Glutamatergic neuron (in vitro differentiated cells): ENCODE measurements around the gene BACH2. TPM values are rescaled to one million over a fixed set of nuclear protein-coding genes. Genes with fewer than 3 reads are reported as not detected.

Experiments used
- DNase-seq: peaks from one replicate; pipeline ENCODE4 v3.0.0; 2022
- H3K27ac Mint-ChIP-seq: one replicate; pipeline ENCODE4 v1.8.0; 2020; ENCODE audit warnings: mild to moderate bottlenecking, mixed read lengths, inconsistent platforms; ENCODE audit not compliant: unreplicated experiment
- H3K27me3 Mint-ChIP-seq: one replicate; pipeline ENCODE4 v1.8.0; 2020; ENCODE audit warnings: mild to moderate bottlenecking, moderate library complexity, mixed read lengths, inconsistent platforms; ENCODE audit not compliant: unreplicated experiment
- H3K36me3 Mint-ChIP-seq: one replicate; pipeline ENCODE4 v1.8.0; 2020; ENCODE audit warnings: mild to moderate bottlenecking, mixed read lengths, inconsistent platforms; ENCODE audit not compliant: unreplicated experiment
- H3K4me1 Mint-ChIP-seq: one replicate; pipeline ENCODE4 v1.8.0; 2020; ENCODE audit warnings: mild to moderate bottlenecking, low read depth, mixed read lengths, inconsistent platforms; ENCODE audit not compliant: unreplicated experiment
- H3K4me3 Mint-ChIP-seq: one replicate; pipeline ENCODE4 v1.8.0; 2020; ENCODE audit warnings: mild to moderate bottlenecking, mixed read lengths, inconsistent platforms; ENCODE audit not compliant: unreplicated experiment
- H3K9me3 Mint-ChIP-seq: one replicate; pipeline ENCODE4 v1.8.0; 2020; ENCODE audit warnings: mild to moderate bottlenecking, moderate library complexity, mixed read lengths, inconsistent platforms; ENCODE audit not compliant: unreplicated experiment
- total RNA-seq: library from RNA; stranded (reverse); fragmentation: NEBNext Ultra II Directional; extraction: Animal tissue kit (Norgen Biotek cat#: 25700); gene quantifications from one replicate; pipeline ENCODE4 v1.2.1, GENCODE V29; 2021; ENCODE audit not compliant: unreplicated experiment
- TF ChIP-seq, protein P1 (sequence below): fragments of 200-600 bp; sonication (generic); IDR thresholded peaks from one replicate; pipeline ENCODE4 v1.5.0; 2021; ENCODE audit not compliant: partially characterized antibody, unreplicated experiment

Gene BACH2
- total RNA-seq, 1 donor from 2014 or later = 96.4 TPM

DNA sequence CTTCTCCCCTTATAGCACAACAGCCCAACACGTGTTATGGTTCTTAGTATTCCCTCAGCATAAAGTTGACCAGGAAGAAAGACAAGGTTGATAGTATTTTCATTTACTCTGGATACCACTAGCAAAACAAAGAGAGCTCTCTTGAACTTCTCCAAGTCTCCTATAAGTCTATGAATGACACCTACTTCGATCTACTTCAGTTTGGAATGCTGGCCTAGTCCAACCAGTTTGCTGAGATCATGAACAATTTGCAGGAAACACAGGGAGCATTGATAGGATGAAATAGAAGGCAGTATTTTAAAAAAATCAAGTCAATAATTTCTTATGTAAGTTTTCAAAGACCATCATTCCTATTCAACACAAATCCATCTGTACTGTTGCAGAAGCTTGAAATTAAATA is 308.8 kb downstream of the BACH2 start:
- no peaks in the 10 kb centered on the region for H3K36me3 Mint-ChIP-seq
- TF ChIP-seq, protein P1, sequence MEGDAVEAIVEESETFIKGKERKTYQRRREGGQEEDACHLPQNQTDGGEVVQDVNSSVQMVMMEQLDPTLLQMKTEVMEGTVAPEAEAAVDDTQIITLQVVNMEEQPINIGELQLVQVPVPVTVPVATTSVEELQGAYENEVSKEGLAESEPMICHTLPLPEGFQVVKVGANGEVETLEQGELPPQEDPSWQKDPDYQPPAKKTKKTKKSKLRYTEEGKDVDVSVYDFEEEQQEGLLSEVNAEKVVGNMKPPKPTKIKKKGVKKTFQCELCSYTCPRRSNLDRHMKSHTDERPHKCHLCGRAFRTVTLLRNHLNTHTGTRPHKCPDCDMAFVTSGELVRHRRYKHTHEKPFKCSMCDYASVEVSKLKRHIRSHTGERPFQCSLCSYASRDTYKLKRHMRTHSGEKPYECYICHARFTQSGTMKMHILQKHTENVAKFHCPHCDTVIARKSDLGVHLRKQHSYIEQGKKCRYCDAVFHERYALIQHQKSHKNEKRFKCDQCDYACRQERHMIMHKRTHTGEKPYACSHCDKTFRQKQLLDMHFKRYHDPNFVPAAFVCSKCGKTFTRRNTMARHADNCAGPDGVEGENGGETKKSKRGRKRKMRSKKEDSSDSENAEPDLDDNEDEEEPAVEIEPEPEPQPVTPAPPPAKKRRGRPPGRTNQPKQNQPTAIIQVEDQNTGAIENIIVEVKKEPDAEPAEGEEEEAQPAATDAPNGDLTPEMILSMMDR = no peak
- H3K9me3 Mint-ChIP-seq = peaks cover 16% of the 10 kb centered on the region
- H3K27ac Mint-ChIP-seq = no peak overlapping the region
- DNase-seq = no peak
- H3K4me1 Mint-ChIP-seq = peaks cover 40% of the 10 kb centered on the region
- no peak overlapping the region for H3K4me3 Mint-ChIP-seq
- H3K27me3 Mint-ChIP-seq = peaks cover 14% of the 10 kb centered on the region

DNA sequence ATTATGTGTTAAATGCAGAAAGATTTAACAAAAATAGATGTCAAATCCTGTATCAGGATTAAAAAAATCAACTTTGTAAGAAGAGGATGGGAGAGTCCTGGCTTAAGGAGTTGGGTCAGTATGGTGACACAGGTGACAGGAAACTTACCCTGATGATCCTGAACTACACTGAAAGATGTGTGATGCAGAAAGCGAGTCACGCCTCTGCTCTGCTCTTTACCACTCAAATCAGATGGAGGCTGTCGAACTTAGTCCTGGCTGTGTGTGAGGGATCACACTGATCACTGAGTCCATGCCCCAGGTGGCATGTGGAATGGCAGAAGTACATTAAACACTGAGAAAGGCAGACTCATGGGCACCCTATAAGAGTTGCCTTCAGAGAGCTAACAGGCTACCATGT is 309.5 kb downstream of the BACH2 start:
- H3K27ac Mint-ChIP-seq = peak overlapping the region; percentile 84
- H3K36me3 Mint-ChIP-seq = no peaks in the 10 kb centered on the region
- no peak for DNase-seq
- TF ChIP-seq, protein P1 = no peak
- peaks cover 43% of the 10 kb centered on the region for H3K4me1 Mint-ChIP-seq
- no peak overlapping the region for H3K4me3 Mint-ChIP-seq
- H3K27me3 Mint-ChIP-seq = peaks cover 14% of the 10 kb centered on the region
- peaks cover 16% of the 10 kb centered on the region for H3K9me3 Mint-ChIP-seq

DNA sequence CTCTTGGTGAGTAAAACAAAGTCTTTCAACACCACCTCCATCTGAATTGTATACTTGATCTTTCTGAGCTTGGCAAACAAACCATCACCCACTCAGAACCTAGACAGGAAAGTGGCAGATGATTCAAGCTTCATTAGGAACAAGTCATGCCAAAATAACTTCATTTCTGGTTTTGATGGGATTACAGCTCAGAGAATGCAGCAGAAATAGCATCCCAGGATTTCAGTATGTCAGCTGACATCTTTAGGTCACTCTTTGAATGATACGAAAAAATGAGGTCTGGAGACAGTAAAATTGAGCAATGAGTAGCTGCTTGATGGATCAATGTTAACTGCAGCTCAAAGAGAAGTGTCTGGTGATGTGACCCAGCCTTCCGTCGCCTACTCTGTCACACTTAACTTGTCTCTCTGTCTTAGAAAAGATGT is 310.0 kb downstream of the BACH2 start:
- DNase-seq = no peak
- H3K27ac Mint-ChIP-seq = peak overlapping the region; percentile 84
- TF ChIP-seq, protein P1 = no peak
- H3K4me3 Mint-ChIP-seq = no peak overlapping the region
- H3K9me3 Mint-ChIP-seq = peaks cover 16% of the 10 kb centered on the region
- no peaks in the 10 kb centered on the region for H3K36me3 Mint-ChIP-seq
- peaks cover 14% of the 10 kb centered on the region for H3K27me3 Mint-ChIP-seq
- peaks cover 47% of the 10 kb centered on the region for H3K4me1 Mint-ChIP-seq

DNA sequence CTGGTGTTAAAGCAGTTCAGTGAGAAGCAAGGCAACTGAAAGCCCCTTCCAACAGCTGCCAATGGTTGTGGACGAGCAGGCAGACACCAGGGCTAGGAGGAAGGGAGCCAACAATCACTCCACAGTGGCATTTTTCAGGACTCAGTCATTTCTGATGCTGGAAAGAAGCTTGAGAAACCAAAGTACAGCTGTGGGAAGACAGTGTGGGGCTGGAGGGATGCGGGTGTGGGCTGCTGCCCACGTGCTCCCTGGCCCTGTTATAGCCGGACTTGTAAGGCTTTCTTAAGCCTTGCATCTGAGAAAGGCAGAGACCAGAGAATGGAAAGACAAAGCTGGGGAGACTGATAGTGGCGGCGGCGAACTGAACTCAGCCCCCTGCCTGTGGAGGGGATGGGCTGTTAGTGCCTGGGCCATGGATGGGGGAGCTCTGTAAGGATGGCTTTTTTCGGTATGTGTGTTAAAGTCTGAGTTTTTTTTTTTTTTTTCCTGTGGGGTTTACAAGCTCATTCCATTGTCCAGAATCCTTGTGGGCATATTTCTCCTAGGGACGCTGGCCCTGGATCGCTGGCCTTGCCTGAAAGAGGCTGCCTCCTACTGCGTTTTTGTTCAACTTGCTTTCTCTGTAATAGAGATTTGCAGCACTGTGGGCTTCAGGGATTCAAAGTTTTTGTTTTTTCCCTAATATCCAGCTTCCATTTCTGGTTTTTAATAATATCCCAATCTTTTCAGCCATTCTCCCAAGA is 310.7 kb downstream of the BACH2 start:
- DNase-seq = peak; percentile 28
- Mint-ChIP-seq H3K27me3 (peaks cover 14% of the 10 kb centered on the region), H3K9me3 (peaks cover 16% of the 10 kb centered on the region), H3K27ac (peak overlapping the region; percentile 99), H3K4me3 (peak overlapping the region; percentile 58), H3K4me1 (peaks cover 47% of the 10 kb centered on the region), H3K36me3 (no peaks in the 10 kb centered on the region)
- TF ChIP-seq, protein P1 = no peak

DNA sequence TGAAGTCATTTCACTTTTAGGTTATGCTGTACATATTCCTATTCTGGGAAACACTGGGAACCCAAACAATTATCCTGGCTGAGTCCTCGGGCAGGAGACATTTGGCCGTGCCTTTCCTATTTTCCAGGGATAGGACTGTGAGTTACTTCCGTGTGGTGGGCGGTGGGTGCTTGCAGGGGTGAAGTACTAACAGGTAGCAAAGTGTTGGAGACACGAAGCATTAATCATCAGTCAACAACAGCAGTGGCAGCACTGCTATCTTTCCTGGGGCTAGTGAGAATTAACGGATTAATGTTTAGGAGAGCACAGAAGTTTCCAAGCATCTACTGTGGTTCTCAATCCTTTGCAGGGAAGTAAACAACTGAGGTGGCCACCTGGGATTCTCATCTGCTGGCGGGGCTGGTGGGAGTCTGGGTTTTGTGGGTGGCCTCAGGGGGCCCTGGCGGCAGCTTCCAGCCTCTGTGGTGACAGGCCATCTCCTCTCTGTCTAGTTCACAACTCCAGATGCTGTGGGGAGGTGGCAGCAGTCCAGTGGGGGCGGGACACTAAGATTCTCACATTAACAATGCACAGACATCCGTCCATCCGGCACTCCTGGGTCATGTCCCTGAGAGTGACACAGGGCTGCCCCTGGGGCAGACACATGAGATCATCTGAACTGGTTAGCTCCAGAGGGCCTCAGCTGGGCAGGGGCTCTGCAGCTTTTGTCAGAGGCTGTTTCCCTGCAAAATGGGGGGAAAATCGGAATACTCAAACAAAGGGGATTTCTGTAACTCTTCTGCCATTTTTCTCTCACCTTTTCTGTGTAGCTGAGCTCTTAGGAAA is 311.5 kb downstream of the BACH2 start:
- Mint-ChIP-seq H3K36me3 (no peaks in the 10 kb centered on the region), H3K9me3 (peaks cover 18% of the 10 kb centered on the region), H3K27me3 (peaks cover 10% of the 10 kb centered on the region), H3K4me1 (peaks cover 49% of the 10 kb centered on the region), H3K4me3 (peak overlapping the region; percentile 58), H3K27ac (peak overlapping the region; percentile 99)
- peak; percentile 75 for DNase-seq
- TF ChIP-seq, protein P1 = no peak
